Right atrium auricular region (tissue), 2 donors: ENCODE measurements around the gene PIBF1. TPM values are rescaled to one million over a fixed set of nuclear protein-coding genes. Genes with fewer than 3 reads are reported as not detected.

Experiments used
- DNase-seq: peaks from one replicate; pipeline ENCODE4 v3.0.0-alpha.2; 2019; ENCODE audit warnings: low spot score
- H3K27ac ChIP-seq, 2 donors: fragments of 200-600 bp; sonication (generic); 1 replicate in 1 of 2; 2 replicates in 1 of 2; pipeline ENCODE4 v1.5.1; 2016 to 2019
- H3K27me3 ChIP-seq, 2 donors: fragments of 200-600 bp; sonication (generic); one replicate each; pipeline versions ENCODE4 v1.5.1 to v1.6.0; 2017 to 2019
- H3K36me3 ChIP-seq: fragments of 200-600 bp; sonication (generic); one replicate; pipeline ENCODE4 v1.5.1; 2016
- H3K4me1 ChIP-seq, 2 donors: fragments of 200-600 bp; sonication (generic); one replicate each; pipeline versions ENCODE4 v1.5.1 to v1.6.0; 2017 to 2019
- H3K4me3 ChIP-seq, 2 donors: fragments of 200-600 bp; sonication (generic); 1 replicate in 1 of 2; 2 replicates in 1 of 2; pipeline ENCODE4 v1.5.1; 2017 to 2019; ENCODE audit warnings: mild to moderate bottlenecking in 1 of 2, moderate library complexity in 1 of 2
- H3K9me3 ChIP-seq, 2 donors: fragments of 200-600 bp; sonication (generic); one replicate each; pipeline ENCODE4 v1.5.1; 2019
- CTCF ChIP-seq, 2 donors: fragments of 200-600 bp; sonication (generic); IDR thresholded peaks; one replicate each; pipeline ENCODE4 v1.5.1; 2019; ENCODE audit warnings: antibody characterized with exemption in 2 of 2
- total RNA-seq, 2 donors: library from RNA; depleted of rRNA; stranded (reverse); fragments of >200 nt; gene quantifications; one replicate each; pipeline ENCODE4 v1.1.0, GENCODE V29; 2016

Gene PIBF1
- total RNA-seq, 2 donors from 2014 or later, result 9.4 to 17.1 TPM

- no peak for DNase-seq
- no peaks in the 10 kb centered on the region for H3K4me1 ChIP-seq
- H3K9me3 ChIP-seq, result no peaks in the 10 kb centered on the region
- TF ChIP-seq CTCF (IDR thresholded peaks at IDR 0.05), result no peak
- no peak overlapping the region for H3K27ac ChIP-seq
- no peak overlapping the region for H3K4me3 ChIP-seq
- no peaks in the 10 kb centered on the region for H3K36me3 ChIP-seq
- H3K27me3 ChIP-seq, result no peaks in the 10 kb centered on the region
Measured at GRCh38 chr13:72970301-72970880, 188.5 kb downstream of the PIBF1 start.

GRCh38 chr13:72970956-72971355 lies 189.0 kb downstream of the PIBF1 start:
- no peak for TF ChIP-seq CTCF (IDR thresholded peaks at IDR 0.05)
- Histone ChIP-seq H3K27me3 (no peaks in the 10 kb centered on the region), H3K27ac (no peak overlapping the region), H3K9me3 (no peaks in the 10 kb centered on the region), H3K36me3 (no peaks in the 10 kb centered on the region), H3K4me1 (no peaks in the 10 kb centered on the region), H3K4me3 (no peak overlapping the region)
- no peak for DNase-seq

DNA sequence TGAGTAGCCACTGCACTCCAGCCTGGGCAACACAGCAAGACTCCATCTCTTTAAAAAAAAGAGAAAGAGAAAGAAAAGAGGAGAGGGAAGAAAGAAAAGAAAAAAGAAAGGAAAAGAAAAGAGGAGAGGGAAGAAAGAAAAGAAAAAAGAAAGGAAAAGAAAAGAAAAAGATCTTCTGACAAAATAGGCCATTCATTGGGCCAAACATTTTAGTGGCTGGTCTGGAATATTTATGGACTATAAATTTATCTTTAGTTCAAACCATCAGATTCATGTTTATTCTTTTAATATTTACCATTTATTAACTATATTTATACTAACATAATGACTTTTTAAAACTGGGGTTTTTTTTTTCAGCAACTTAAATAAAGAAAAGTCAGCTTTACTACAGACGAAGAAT lies 191.3 kb downstream of the PIBF1 start:
- no peaks in the 10 kb centered on the region for H3K4me1 ChIP-seq
- H3K36me3 ChIP-seq, result no peaks in the 10 kb centered on the region
- H3K27me3 ChIP-seq, result no peaks in the 10 kb centered on the region
- H3K4me3 ChIP-seq, result no peak overlapping the region
- DNase-seq, result no peak
- no peaks in the 10 kb centered on the region for H3K9me3 ChIP-seq
- no peak overlapping the region for H3K27ac ChIP-seq
- no peak for TF ChIP-seq CTCF (IDR thresholded peaks at IDR 0.05)

DNA sequence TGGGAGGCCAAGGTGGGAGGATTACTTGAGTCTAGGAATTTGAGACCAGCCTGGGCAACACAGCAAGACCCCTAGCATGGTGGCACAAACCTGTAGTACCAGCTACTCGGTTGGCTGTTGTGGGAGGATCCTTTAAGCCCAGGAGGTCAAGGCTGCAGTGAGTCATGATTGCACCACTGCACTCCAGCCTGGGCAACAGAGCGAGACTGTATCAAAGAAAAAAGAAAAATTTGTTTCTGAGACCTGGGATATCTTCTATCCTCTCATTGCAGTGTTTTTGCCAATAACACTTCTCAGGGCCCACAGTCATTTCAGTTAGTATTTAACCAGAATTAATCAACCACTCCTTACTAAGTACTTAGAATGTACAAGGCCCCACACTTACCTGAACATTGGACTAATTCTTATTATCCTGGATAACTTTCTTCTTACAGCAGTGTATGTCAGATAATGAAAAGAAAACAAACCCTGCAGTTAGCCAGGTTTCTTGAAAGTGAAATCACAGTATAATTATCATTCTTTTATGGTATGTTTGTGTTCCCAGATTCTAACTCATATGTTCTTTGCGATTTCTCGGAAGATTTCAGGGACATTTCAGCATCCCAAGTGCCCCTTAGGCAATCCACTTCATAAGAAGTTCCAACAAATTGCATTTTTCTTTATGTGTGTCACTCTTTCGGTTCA lies 201.3 kb downstream of the PIBF1 start:
- H3K36me3 ChIP-seq, result no peaks in the 10 kb centered on the region
- no peak overlapping the region for H3K27ac ChIP-seq
- no peak overlapping the region for H3K4me3 ChIP-seq
- TF ChIP-seq CTCF (IDR thresholded peaks at IDR 0.05), result no peak
- H3K27me3 ChIP-seq, result no peaks in the 10 kb centered on the region
- no peak for DNase-seq
- H3K9me3 ChIP-seq, result no peaks in the 10 kb centered on the region
- no peaks in the 10 kb centered on the region for H3K4me1 ChIP-seq

DNA sequence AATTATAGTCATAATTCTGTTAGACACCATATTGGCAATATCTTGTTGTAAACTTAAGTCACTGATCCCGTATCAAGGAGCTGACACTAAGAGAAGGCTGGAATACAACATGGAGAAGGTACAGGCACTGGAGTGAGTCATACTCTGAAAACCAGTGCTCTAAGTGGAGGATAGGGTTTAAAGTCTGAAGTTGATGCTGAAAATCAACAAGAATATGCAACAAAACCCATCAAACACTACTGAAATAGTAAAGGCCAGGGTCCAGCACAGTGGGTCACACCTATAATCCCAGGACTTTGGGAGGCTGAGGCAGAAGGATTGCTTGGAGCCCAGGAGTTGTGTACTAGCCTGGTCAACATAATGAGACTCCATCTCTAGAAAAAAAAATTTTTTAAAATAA lies 203.7 kb downstream of the PIBF1 start:
- Histone ChIP-seq H3K27ac (no peak overlapping the region), H3K9me3 (no peaks in the 10 kb centered on the region), H3K27me3 (no peaks in the 10 kb centered on the region), H3K36me3 (no peaks in the 10 kb centered on the region), H3K4me1 (no peaks in the 10 kb centered on the region), H3K4me3 (no peak overlapping the region)
- DNase-seq, result no peak
- TF ChIP-seq CTCF (IDR thresholded peaks at IDR 0.05), result no peak

DNA sequence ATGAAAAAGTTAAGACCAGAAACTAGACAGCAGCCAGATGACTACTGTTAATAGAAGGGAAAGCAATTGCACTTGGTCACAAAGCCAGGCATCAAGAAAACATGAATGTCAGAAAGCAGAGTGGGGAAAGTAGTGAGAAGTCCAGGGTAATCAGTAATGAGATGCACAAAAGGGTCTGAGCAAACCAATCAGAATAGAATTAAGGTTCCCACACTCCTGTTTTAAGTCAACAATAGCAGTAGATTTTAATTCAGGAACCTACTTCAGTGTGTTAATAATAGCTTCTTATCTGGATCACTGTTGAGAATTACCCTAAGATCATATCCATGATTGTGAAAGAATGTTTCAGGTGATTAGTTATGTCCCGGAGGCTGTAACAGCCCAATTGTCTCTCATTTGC lies 204.3 kb downstream of the PIBF1 start:
- no peaks in the 10 kb centered on the region for H3K36me3 ChIP-seq
- no peaks in the 10 kb centered on the region for H3K9me3 ChIP-seq
- no peaks in the 10 kb centered on the region for H3K4me1 ChIP-seq
- no peak for TF ChIP-seq CTCF (IDR thresholded peaks at IDR 0.05)
- no peaks in the 10 kb centered on the region for H3K27me3 ChIP-seq
- no peak overlapping the region for H3K27ac ChIP-seq
- DNase-seq, result no peak
- H3K4me3 ChIP-seq, result no peak overlapping the region
